Stomach (tissue), 9 donors: ENCODE data around the gene FMO2. TPM values are rescaled to one million over a fixed set of nuclear protein-coding genes. Genes with fewer than 3 reads are reported as not detected.

Experiments
- DNase-seq, 2 donors: peaks; one replicate each; pipeline versions ENCODE4 v3.0.0 to v3.0.0-alpha.2; 2013 to 2019
- H3K27ac ChIP-seq, 5 donors: fragments of 200-600 bp in 4 of 5; sonication (generic) in 4 of 5; one replicate each; pipeline ENCODE4 v1.5.1; 2013 to 2019; ENCODE audit warnings: mild to moderate bottlenecking in 1 of 5, moderate library complexity in 1 of 5
- H3K27me3 ChIP-seq, 3 donors: fragments of 200-600 bp; sonication (generic); one replicate each; pipeline ENCODE4 v1.5.1; 2017 to 2019; ENCODE audit warnings: mixed run types in 1 of 3
- H3K36me3 ChIP-seq, 4 donors: fragments of 200-600 bp; sonication (generic); 1 replicate in 3 of 4; 2 replicates in 1 of 4; pipeline ENCODE4 v1.5.1; 2016 to 2019
- H3K4me1 ChIP-seq, 4 donors: fragments of 200-600 bp; sonication (generic); one replicate each; pipeline ENCODE4 v1.5.1; 2016 to 2019
- H3K4me3 ChIP-seq, 4 donors: fragments of 200-600 bp; sonication (generic) in 3 of 4; one replicate each; pipeline ENCODE4 v1.5.1; 2016 to 2019; ENCODE audit warnings: mild to moderate bottlenecking in 1 of 4
- H3K9me3 ChIP-seq, 4 donors: fragments of 200-600 bp; sonication (generic); one replicate each; pipeline ENCODE4 v1.5.1; 2016 to 2019
- CTCF ChIP-seq, 7 experiments: fragments of 450-650 bp in 4 of 7; fragments of 200-600 bp in 3 of 7; sonication (generic) in 3 of 7; IDR thresholded peaks; one replicate each; pipeline ENCODE4 v1.5.1; 2016 to 2019; ENCODE audit warnings: antibody characterized with exemption in 7 of 7, control low read depth in 2 of 7, mild to moderate bottlenecking in 1 of 7
- EP300 ChIP-seq: sonication (generic); formaldehyde crosslinking; IDR thresholded peaks from one replicate; pipeline ENCODE4 v1.6.1; 2017; ENCODE audit warnings: antibody characterized with exemption
- POLR2A ChIP-seq, 4 donors: fragments of 450-650 bp; IDR thresholded peaks; one replicate each; pipeline ENCODE4 v1.6.1; 2016; ENCODE audit warnings: antibody characterized with exemption in 4 of 4, control low read depth in 2 of 4, mild to moderate bottlenecking in 1 of 4, moderate library complexity in 1 of 4
- POLR2AphosphoS5 ChIP-seq, 3 donors: sonication (generic); formaldehyde crosslinking; IDR thresholded peaks; one replicate each; pipeline ENCODE4 v1.6.1; 2016; ENCODE audit warnings: antibody characterized with exemption in 3 of 3
- WGBS, 5 donors: extraction: QIAGEN DNeasy Blood & Tissue Kit in 3 of 5; methylation state at CpG; one replicate each; pipeline versions ENCODE4 v1.1.5 to v1.1.7; 2013 to 2018; 5-methylcytosine and 5-hydroxymethylcytosine counted together
- intact Hi-C: fragments of 100-400 bp; cut with DNase I; formaldehyde crosslinking; loops from one replicate; pipeline ENCODE4 v1.15.1; 2023; ENCODE audit warnings: low total_unique reads
- polyA plus RNA-seq, 3 donors: library from polyadenylated mRNA; stranded (reverse); fragments of 200-250 nt; gene quantifications; one replicate each; pipeline ENCODE4 v1.2.3, GENCODE V29; 2013
- total RNA-seq, 5 donors: library from RNA; depleted of rRNA; stranded (reverse); fragments of >200 nt; gene quantifications; one replicate each; pipeline versions ENCODE4 v1.1.0 to v1.2.3, GENCODE V29; 2014 to 2016
- donor health status: healthy with polysubstance abuse.
- donor health status: Bipolar disorder and iron deficiency.
- donor health status: healthy.

The FMO2 gene
- total and polyA plus RNA-seq, 8 donors = 2.8 to 47.3 (median 5.8) TPM; not detected in 1

GRCh38 chr1:171150156-171150555 is 34.9 kb upstream of the FMO2 start:
- Histone ChIP-seq H3K4me1 (no peaks in the 10 kb centered on the region), H3K27me3 (no peaks in the 10 kb centered on the region), H3K4me3 (no peak overlapping the region), H3K36me3 (no peaks in the 10 kb centered on the region), H3K27ac (no peak overlapping the region), H3K9me3 (no peaks in the 10 kb centered on the region)
- no peak for TF ChIP-seq POLR2AphosphoS5 (IDR thresholded peaks at IDR 0.05)
- TF ChIP-seq POLR2A (IDR thresholded peaks at IDR 0.05) = no peak
- no peak for TF ChIP-seq EP300
- no peak for TF ChIP-seq CTCF (IDR thresholded peaks at IDR 0.05)
- no peak for DNase-seq
- intact Hi-C loops = no loop called here
- 41 to 57% (median 47%) methylated on average over 1 of the region's 1 CpG for WGBS, 5 donors

DNA sequence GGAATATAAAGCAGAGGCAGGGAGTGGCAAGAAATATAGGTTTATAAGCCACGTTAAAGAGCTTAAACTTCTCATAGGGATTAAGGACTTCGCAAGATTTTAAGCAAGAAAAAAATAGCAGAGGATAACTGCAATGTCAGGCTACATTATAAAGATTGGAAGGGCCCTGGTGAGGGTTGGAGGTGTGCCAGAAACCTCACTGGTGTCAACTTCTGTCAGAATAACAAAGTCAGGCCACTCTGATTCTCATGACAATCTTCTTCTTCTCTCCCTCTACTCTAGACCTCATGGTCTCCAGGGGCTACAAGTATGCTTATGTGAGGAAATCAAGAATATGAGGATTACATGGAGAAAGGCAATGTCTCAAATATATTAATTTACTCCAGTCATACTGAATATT is 32.6 kb upstream of the FMO2 start:
- H3K4me1 ChIP-seq = no peaks in the 10 kb centered on the region
- H3K27me3 ChIP-seq = no peaks in the 10 kb centered on the region
- no peak overlapping the region for H3K27ac ChIP-seq
- DNase-seq = no peak
- no peaks in the 10 kb centered on the region for H3K36me3 ChIP-seq
- no peak for TF ChIP-seq EP300
- TF ChIP-seq CTCF (IDR thresholded peaks at IDR 0.05) = no peak
- no peak for TF ChIP-seq POLR2AphosphoS5 (IDR thresholded peaks at IDR 0.05)
- TF ChIP-seq POLR2A (IDR thresholded peaks at IDR 0.05) = no peak
- H3K4me3 ChIP-seq = no peak overlapping the region
- H3K9me3 ChIP-seq = no peaks in the 10 kb centered on the region
- WGBS, 5 donors = 45 to 61% (median 55%) methylated on average over 2 of the region's 2 CpGs
- intact Hi-C loops = no loop called here

DNA sequence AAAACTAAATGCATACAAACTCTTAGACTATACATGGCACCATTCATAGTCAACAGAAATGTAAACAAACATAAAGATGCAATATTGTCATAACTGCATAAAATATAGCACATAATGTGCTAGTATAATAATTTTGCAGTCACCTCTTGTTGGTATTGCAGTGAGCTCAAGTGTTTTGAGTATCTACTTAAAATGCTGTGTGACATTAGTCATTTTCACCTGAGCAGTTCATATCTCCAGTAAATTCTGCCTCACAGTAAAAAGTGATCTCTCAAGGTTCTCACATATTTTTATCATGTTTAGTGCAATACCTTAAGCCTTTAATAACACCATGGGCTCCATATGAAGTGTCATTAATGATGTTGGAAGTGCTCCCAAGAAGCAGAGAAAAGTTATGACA is 29.6 kb upstream of the FMO2 start:
- DNase-seq = no peak
- Histone ChIP-seq H3K9me3 (no peaks in the 10 kb centered on the region), H3K36me3 (no peaks in the 10 kb centered on the region), H3K27ac (no peak overlapping the region), H3K4me3 (no peak overlapping the region), H3K4me1 (peaks cover 0 to 15% (median 6%) of the 10 kb centered on the region in 4 donors), H3K27me3 (no peaks in the 10 kb centered on the region)
- TF ChIP-seq POLR2AphosphoS5 (IDR thresholded peaks at IDR 0.05) (no peak), POLR2A (IDR thresholded peaks at IDR 0.05) (no peak), CTCF (IDR thresholded peaks at IDR 0.05) (no peak), EP300 (no peak)
- intact Hi-C loops = no loop called here

- 68 to 84% (median 78%) methylated on average over 5 of the region's 5 CpGs for WGBS, 5 donors
- intact Hi-C loops = no loop called here
- Histone ChIP-seq H3K4me3 (no peak overlapping the region), H3K36me3 (no peaks in the 10 kb centered on the region), H3K27me3 (no peaks in the 10 kb centered on the region), H3K9me3 (no peaks in the 10 kb centered on the region), H3K4me1 (peaks cover 6 to 27% (median 14%) of the 10 kb centered on the region in 4 donors), H3K27ac (no peak overlapping the region)
- no peak for TF ChIP-seq CTCF (IDR thresholded peaks at IDR 0.05)
- no peak for TF ChIP-seq EP300
- no peak for TF ChIP-seq POLR2AphosphoS5 (IDR thresholded peaks at IDR 0.05)
- no peak for TF ChIP-seq POLR2A (IDR thresholded peaks at IDR 0.05)
- no peak for DNase-seq
Measured at GRCh38 chr1:171158096-171158495, 27.0 kb upstream of the FMO2 start.
